Astrocyte (in vitro differentiated cells and primary cell): ENCODE measurements around the gene MMS19. TPM values are rescaled to one million over a fixed set of nuclear protein-coding genes. Genes with fewer than 3 reads are reported as not detected.

Source experiments
- DNase-seq: peaks from one replicate; pipeline ENCODE4 v3.0.0-alpha.2; 2010; ENCODE audit warnings: low read depth
- FAIRE-seq: peaks from 2 replicates; lab custom pipeline; 2011; peaks lifted over from hg19 to GRCh38; lab: Jason Lieb, UNC
- H2AFZ ChIP-seq: 2 replicates; pipeline ENCODE4 v1.6.0; 2012; ENCODE audit warnings: low read depth, low read length, inconsistent platforms
- H3K27ac ChIP-seq: 2 replicates; pipeline ENCODE4 v1.5.1; 2011; ENCODE audit warnings: low read depth, low read length, inconsistent platforms
- H3K27me3 ChIP-seq: 2 replicates; pipeline ENCODE4 v1.6.0; 2011; ENCODE audit warnings: low read length, inconsistent platforms; ENCODE audit not compliant: insufficient read depth
- H3K36me3 ChIP-seq: 2 replicates; pipeline ENCODE4 v1.5.1; 2011; ENCODE audit warnings: low read length, inconsistent platforms; ENCODE audit not compliant: insufficient read depth
- H3K4me1 ChIP-seq: 2 replicates; pipeline ENCODE4 v1.5.1; 2011; ENCODE audit warnings: low read length, inconsistent platforms; ENCODE audit not compliant: insufficient read depth
- H3K4me2 ChIP-seq: 2 replicates; pipeline ENCODE4 v1.6.0; 2012; ENCODE audit warnings: low read length, inconsistent platforms
- H3K4me3 ChIP-seq: 2 replicates; pipeline ENCODE4 v1.5.1; 2011; ENCODE audit warnings: low read depth, mild to moderate bottlenecking, low read length, inconsistent platforms; ENCODE audit not compliant: insufficient read depth
- H3K79me2 ChIP-seq: 2 replicates; pipeline ENCODE4 v1.6.0; 2012; ENCODE audit warnings: mild to moderate bottlenecking, low read length, inconsistent platforms; ENCODE audit not compliant: insufficient read depth
- H3K9ac ChIP-seq: 2 replicates; pipeline ENCODE4 v1.6.0; 2012; ENCODE audit warnings: mild to moderate bottlenecking, low read length, inconsistent platforms
- H3K9me3 ChIP-seq: 2 replicates; pipeline ENCODE4 v1.5.1; 2012; ENCODE audit warnings: low read depth, mild to moderate bottlenecking, low read length, inconsistent platforms; ENCODE audit not compliant: insufficient read depth
- H4K20me1 ChIP-seq: 2 replicates; pipeline ENCODE4 v1.6.0; 2012; ENCODE audit warnings: low read length, inconsistent platforms; ENCODE audit not compliant: insufficient read depth
- H3K27ac Mint-ChIP-seq: one replicate; pipeline ENCODE4 v1.8.0; 2021; ENCODE audit warnings: mild to moderate bottlenecking, mixed read lengths; ENCODE audit not compliant: unreplicated experiment
- H3K27me3 Mint-ChIP-seq: one replicate; pipeline ENCODE4 v1.8.0; 2021; ENCODE audit warnings: low read depth, mixed read lengths; ENCODE audit not compliant: unreplicated experiment
- H3K36me3 Mint-ChIP-seq: one replicate; pipeline ENCODE4 v1.8.0; 2021; ENCODE audit warnings: low read depth, mixed read lengths; ENCODE audit not compliant: unreplicated experiment
- H3K4me1 Mint-ChIP-seq: one replicate; pipeline ENCODE4 v1.8.0; 2021; ENCODE audit warnings: low read depth, mixed read lengths; ENCODE audit not compliant: unreplicated experiment
- H3K4me3 Mint-ChIP-seq: one replicate; pipeline ENCODE4 v1.8.0; 2021; ENCODE audit warnings: mild to moderate bottlenecking, moderate library complexity, mixed read lengths; ENCODE audit not compliant: unreplicated experiment
- H3K9me3 Mint-ChIP-seq: one replicate; pipeline ENCODE4 v1.8.0; 2021; ENCODE audit warnings: mild to moderate bottlenecking, mixed read lengths; ENCODE audit not compliant: unreplicated experiment
- EZH2 ChIP-seq: IDR thresholded peaks from 2 replicates; pipeline ENCODE4 v1.6.1; 2012; ENCODE audit warnings: mild to moderate bottlenecking, low read length, inconsistent platforms; ENCODE audit not compliant: insufficient read depth
- total RNA-seq: library from RNA; stranded (reverse); gene quantifications from 2 replicates; pipeline ENCODE4 v1.2.1, GENCODE V29; 2021
- TF ChIP-seq, protein P1 (sequence below): IDR thresholded peaks from 2 replicates; pipeline ENCODE4 v1.5.1; 2011; ENCODE audit warnings: low read depth, mild to moderate bottlenecking, inconsistent platforms, low read length, moderate library complexity; ENCODE audit not compliant: insufficient read depth

MMS19 gene
- total RNA-seq, 1 donor from 2014 or later: 84.4 TPM

DNA sequence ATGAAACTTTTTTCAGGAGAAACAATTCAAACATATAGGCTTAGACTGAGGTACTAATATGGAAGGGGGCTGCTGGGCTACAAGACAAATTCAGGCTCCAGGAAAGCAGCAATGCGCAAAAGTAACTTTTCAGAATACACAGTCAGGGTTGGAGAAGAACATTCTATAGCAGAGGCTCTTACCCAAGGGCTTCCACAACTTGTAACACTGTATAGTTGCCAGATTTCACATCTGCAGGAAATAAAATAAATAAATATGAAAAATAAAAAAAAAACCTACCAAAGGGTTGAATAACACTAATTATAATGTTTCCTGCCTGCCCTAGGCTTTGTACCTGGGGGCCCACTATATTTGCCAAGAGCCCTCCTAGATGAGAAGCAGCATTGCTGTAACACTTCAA lies 14.3 kb downstream of the MMS19 start:
- Histone ChIP-seq H3K27me3 (no peaks in the 10 kb centered on the region), H3K4me2 (no peak overlapping the region), H3K36me3 (peaks cover 22% of the 10 kb centered on the region), H3K4me1 (peaks cover 6% of the 10 kb centered on the region), H3K9me3 (no peaks in the 10 kb centered on the region), H3K9ac (no peak overlapping the region), H4K20me1 (peaks cover 71% of the 10 kb centered on the region), H3K27ac (no peak overlapping the region), H3K4me3 (no peak overlapping the region), H2AFZ (no peak overlapping the region), H3K79me2 (peaks cover 75% of the 10 kb centered on the region)
- Mint-ChIP-seq H3K27me3 (no peaks in the 10 kb centered on the region), H3K4me1 (peaks cover 13% of the 10 kb centered on the region), H3K9me3 (peaks cover 2% of the 10 kb centered on the region), H3K36me3 (peaks cover 13% of the 10 kb centered on the region), H3K27ac (no peak overlapping the region), H3K4me3 (no peak overlapping the region)
- FAIRE-seq (no peak), DNase-seq (no peak)
- TF ChIP-seq EZH2: no peak
- TF ChIP-seq, protein P1, sequence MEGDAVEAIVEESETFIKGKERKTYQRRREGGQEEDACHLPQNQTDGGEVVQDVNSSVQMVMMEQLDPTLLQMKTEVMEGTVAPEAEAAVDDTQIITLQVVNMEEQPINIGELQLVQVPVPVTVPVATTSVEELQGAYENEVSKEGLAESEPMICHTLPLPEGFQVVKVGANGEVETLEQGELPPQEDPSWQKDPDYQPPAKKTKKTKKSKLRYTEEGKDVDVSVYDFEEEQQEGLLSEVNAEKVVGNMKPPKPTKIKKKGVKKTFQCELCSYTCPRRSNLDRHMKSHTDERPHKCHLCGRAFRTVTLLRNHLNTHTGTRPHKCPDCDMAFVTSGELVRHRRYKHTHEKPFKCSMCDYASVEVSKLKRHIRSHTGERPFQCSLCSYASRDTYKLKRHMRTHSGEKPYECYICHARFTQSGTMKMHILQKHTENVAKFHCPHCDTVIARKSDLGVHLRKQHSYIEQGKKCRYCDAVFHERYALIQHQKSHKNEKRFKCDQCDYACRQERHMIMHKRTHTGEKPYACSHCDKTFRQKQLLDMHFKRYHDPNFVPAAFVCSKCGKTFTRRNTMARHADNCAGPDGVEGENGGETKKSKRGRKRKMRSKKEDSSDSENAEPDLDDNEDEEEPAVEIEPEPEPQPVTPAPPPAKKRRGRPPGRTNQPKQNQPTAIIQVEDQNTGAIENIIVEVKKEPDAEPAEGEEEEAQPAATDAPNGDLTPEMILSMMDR: no peak

DNA sequence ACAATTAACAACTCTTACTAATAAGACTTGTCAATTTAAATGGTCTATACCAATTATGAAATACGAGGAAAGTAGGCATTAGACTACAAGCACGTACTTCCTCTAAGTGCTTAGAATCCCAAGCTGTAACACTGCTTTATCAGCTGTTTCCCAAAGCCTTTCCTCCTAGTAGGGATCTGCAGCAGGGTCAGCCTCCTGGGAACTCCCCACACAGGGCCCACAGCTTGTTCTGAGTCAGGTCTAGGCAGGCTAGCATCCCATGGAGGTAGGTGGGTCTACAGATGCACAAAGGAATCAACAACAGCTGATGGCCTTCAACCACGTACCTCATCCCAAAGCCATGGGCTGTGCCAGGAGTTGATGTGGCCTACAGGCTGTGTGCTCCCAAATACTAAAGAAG lies 14.7 kb downstream of the MMS19 start:
- Histone ChIP-seq H3K4me2 (no peak overlapping the region), H3K9me3 (no peaks in the 10 kb centered on the region), H3K79me2 (peaks cover 73% of the 10 kb centered on the region), H2AFZ (no peak overlapping the region), H3K9ac (no peak overlapping the region), H3K27me3 (no peaks in the 10 kb centered on the region), H3K4me3 (no peak overlapping the region), H3K27ac (no peak overlapping the region), H4K20me1 (peaks cover 69% of the 10 kb centered on the region), H3K36me3 (peaks cover 26% of the 10 kb centered on the region), H3K4me1 (peaks cover 6% of the 10 kb centered on the region)
- no peaks in the 10 kb centered on the region for H3K27me3 Mint-ChIP-seq
- peaks cover 2% of the 10 kb centered on the region for H3K9me3 Mint-ChIP-seq
- H3K4me1 Mint-ChIP-seq: peaks cover 13% of the 10 kb centered on the region
- TF ChIP-seq EZH2: no peak
- TF ChIP-seq, protein P1: no peak
- H3K4me3 Mint-ChIP-seq: no peak overlapping the region
- FAIRE-seq (no peak), DNase-seq (no peak)
- H3K27ac Mint-ChIP-seq: no peak overlapping the region
- peaks cover 13% of the 10 kb centered on the region for H3K36me3 Mint-ChIP-seq

DNA sequence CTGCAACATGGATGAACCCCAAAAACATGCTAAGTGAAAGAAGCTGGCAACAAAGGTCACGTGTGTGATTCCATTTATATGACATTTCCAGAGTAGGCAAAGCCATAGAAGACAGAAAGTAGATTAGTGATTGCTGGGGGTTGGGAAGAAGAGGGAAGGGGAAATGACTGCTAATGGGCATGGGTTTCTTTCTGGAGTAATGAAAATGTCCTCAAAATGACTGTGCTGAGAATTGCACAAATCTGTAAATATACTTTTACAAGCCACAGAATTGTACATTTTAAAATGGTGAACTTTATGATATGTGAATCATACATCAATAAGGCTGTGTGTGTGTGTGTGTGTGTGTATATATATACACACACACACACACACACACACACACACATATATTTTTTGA lies 15.8 kb downstream of the MMS19 start:
- H3K36me3 Mint-ChIP-seq: peaks cover 20% of the 10 kb centered on the region
- TF ChIP-seq, protein P1: no peak
- no peak for TF ChIP-seq EZH2
- H3K4me1 ChIP-seq: peaks cover 6% of the 10 kb centered on the region
- H4K20me1 ChIP-seq: peaks cover 65% of the 10 kb centered on the region
- no peaks in the 10 kb centered on the region for H3K9me3 ChIP-seq
- no peak overlapping the region for H3K4me2 ChIP-seq
- peaks cover 37% of the 10 kb centered on the region for H3K36me3 ChIP-seq
- H3K27me3 Mint-ChIP-seq: no peaks in the 10 kb centered on the region
- H3K4me3 Mint-ChIP-seq: no peak overlapping the region
- H3K9me3 Mint-ChIP-seq: peaks cover 2% of the 10 kb centered on the region
- peaks cover 62% of the 10 kb centered on the region for H3K79me2 ChIP-seq
- no peaks in the 10 kb centered on the region for H3K27me3 ChIP-seq
- no peak overlapping the region for H3K4me3 ChIP-seq
- H2AFZ ChIP-seq: no peak overlapping the region
- H3K9ac ChIP-seq: no peak overlapping the region
- DNase-seq (no peak), FAIRE-seq (no peak)
- H3K27ac Mint-ChIP-seq: no peak overlapping the region
- no peak overlapping the region for H3K27ac ChIP-seq
- H3K4me1 Mint-ChIP-seq: peaks cover 13% of the 10 kb centered on the region
